Measurements from ENCODE around the gene TEX36.
"Not testable (repeated sequence)": the region's sequence is repeated elsewhere in the genome, so short reads cannot be mapped to it uniquely, and the experiment has no call there.

The TEX36 gene

DNA sequence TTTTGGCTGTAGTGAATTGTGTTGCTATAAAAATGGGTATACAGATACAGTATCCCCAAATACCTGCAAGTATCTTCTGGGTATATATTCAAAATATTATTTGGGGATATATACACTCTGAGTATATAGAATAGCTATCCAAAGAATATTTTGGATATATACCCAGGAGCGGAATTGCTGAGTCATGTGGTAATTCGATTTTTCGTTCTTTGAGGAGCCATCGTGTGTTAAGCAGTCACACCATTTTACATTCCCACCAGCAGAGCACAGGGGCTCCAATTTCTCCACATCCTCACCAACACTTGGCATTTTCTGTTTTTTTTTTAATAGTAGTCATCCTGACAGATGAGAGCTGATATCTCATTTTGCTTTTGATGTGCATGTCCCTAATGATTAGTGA, 61.9 kb downstream of the TEX36 start:
- TF ChIP-seq, protein P1, sequence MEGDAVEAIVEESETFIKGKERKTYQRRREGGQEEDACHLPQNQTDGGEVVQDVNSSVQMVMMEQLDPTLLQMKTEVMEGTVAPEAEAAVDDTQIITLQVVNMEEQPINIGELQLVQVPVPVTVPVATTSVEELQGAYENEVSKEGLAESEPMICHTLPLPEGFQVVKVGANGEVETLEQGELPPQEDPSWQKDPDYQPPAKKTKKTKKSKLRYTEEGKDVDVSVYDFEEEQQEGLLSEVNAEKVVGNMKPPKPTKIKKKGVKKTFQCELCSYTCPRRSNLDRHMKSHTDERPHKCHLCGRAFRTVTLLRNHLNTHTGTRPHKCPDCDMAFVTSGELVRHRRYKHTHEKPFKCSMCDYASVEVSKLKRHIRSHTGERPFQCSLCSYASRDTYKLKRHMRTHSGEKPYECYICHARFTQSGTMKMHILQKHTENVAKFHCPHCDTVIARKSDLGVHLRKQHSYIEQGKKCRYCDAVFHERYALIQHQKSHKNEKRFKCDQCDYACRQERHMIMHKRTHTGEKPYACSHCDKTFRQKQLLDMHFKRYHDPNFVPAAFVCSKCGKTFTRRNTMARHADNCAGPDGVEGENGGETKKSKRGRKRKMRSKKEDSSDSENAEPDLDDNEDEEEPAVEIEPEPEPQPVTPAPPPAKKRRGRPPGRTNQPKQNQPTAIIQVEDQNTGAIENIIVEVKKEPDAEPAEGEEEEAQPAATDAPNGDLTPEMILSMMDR (conservative IDR thresholded peaks at IDR 0.05; ENCODE audit: low read depth, low read length) = no peak
- no peak overlapping the region for H3K4me3 ChIP-seq (ENCODE audit: low read depth, low read length)
- DNase-seq (ENCODE audit: low read depth) = no peak

DNA sequence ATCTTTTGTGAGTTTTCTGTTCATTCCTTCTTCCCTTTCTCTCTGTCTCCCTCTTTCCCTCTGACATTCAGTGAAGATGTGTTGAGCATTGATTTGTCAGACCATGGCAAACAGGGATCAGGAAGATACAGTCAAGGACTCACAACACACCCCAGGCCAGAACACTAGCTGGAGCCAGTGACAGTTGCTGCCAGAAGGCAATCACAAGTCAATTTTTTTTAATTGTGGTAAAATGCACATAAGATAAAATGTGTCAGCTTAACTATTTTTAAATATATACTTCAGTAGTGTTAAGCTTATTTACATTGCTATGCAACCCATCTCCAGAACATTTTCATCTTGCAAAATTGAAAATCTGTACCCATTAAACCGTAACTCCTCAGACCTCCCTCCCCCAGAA, 62.6 kb downstream of the TEX36 start:
- TF ChIP-seq, protein P1 (conservative IDR thresholded peaks at IDR 0.05; ENCODE audit: low read depth, low read length) = no peak
- no peak overlapping the region for H3K4me3 ChIP-seq (ENCODE audit: low read depth, low read length)
- DNase-seq (ENCODE audit: low read depth) = no peak

DNA sequence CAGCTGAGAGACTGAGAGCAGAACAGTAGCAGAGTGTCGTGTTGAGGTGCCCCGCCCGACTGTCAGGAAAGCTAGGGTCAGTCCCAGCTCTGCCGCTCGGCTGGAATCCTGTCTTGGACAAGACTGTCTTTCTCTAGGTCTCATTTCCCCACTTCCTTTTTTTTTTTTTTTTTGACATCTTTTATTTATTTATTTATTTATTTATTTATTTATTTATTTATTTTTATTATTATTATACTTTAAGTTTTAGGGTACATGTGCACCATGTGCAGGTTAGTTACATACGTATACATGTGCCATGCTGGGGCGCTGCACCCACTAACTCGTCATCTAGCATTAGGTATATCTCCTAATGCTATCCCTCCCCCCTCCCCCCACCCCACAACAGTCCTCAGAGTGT, 69.9 kb downstream of the TEX36 start:
- DNase-seq (ENCODE audit: low read depth); H3K4me3 ChIP-seq (ENCODE audit: low read depth, low read length): not testable (repeated sequence)

DNA sequence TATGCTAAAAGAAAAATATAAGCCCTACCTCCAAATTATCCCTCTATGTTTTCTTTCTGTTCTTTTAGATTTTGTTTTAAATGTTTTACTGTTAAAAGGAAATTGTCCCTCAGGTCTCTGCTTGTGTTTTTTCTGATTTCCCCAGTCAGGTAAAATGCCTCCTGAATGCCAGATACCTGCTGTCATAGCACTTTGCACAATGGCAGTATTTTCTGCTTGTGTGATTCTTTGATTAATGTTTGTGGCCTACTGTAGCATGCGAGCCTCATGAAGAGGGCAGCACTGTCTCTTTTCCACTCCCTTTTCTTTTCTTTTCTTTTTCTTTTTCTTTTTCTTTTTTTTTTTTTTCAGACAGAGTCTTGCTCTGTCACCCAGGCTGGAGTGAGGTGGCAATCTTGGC, 71.2 kb downstream of the TEX36 start:
- TF ChIP-seq, protein P1 (conservative IDR thresholded peaks at IDR 0.05; ENCODE audit: low read depth, low read length) = no peak
- H3K4me3 ChIP-seq (ENCODE audit: low read depth, low read length) = no peak overlapping the region
- no peak for DNase-seq (ENCODE audit: low read depth)

DNA sequence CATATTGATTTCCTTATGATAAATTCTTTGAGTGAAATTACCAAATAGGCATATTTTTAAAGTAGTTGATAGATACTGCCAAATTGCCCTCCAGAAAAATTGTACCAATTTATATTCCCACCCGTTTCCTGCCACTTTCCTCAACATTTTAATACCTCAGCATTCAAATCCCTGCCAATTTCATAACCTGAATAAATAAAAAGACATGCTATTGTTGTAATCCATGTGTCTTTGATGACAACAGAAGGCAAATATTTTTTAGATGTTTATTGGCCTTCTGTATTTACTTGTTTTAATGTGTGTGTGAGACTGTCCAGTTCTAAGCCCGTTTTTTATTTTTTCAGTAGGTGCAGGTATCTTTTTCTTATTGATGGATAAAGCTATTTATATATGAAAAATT, 71.7 kb downstream of the TEX36 start:
- TF ChIP-seq, protein P1 (conservative IDR thresholded peaks at IDR 0.05; ENCODE audit: low read depth, low read length) = no peak
- H3K4me3 ChIP-seq (ENCODE audit: low read depth, low read length) = no peak overlapping the region
- no peak for DNase-seq (ENCODE audit: low read depth)

DNA sequence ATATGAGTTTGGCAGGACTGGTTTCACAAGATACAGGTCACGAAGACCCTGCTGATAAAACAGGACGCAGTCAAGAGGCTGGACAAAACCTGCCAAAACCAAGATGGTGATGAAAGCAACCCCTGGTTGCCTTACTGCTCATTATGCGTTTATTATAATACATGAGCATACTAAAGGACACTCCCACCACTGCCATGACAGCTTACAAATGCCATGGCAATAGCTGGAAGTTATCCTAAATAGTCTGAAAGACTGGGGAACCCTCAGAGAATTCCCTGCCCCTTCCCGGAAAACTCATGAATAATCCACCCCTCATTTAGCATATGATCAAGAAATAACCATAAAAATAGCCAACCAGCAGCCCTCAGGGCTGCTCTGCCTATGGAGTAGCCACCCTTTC, 73.1 kb downstream of the TEX36 start:
- no peak for DNase-seq (ENCODE audit: low read depth)
- no peak overlapping the region for H3K4me3 ChIP-seq (ENCODE audit: low read depth, low read length)
- TF ChIP-seq, protein P1 (conservative IDR thresholded peaks at IDR 0.05; ENCODE audit: low read depth, low read length) = no peak

DNA sequence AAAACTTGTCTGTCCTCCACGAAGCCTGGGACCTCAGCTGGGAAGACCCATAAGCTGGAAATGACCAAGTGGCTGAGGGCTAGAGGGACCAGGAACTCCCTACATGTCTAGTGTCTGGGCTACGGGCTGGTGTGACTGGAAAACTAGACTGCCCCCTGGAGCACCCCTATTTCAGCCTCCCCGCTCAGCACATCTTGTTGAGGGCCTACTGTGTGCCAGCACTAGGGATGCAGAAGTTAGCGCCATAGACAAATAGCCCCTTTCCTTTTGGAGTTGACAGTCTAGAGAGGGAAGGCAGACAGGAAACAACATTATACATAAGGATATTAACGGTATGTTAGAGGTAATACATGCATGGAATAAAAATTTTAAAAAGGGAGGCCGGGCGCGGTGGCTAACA, 74.5 kb downstream of the TEX36 start:
- no peak overlapping the region for H3K4me3 ChIP-seq (ENCODE audit: low read depth, low read length)
- DNase-seq (ENCODE audit: low read depth) = no peak
- TF ChIP-seq, protein P1 (conservative IDR thresholded peaks at IDR 0.05; ENCODE audit: low read depth, low read length) = no peak

All from choroid plexus epithelial cell (primary cell).